ENCODE results near the gene DISP2.
A peak's percentile ranks its signal among the peaks of the same experiment; 100 is the strongest.

DISP2 gene

GRCh38 chr15:40334941-40335795, 22.9 kb upstream of the DISP2 start:
- TF ChIP-seq CTCF (IDR thresholded peaks at IDR 0.05; ENCODE audit: insufficient read depth, low read length, poor library complexity, severe bottlenecking): no peak
- Histone ChIP-seq H3K36me3 (ENCODE audit: control insufficient read depth, insufficient read depth, low read length) (no peaks in the 10 kb centered on the region), H3K4me3 (replicated peaks; ENCODE audit: low read depth, low read length) (no peak overlapping the region), H3K27me3 (replicated peaks; ENCODE audit: control insufficient read depth, insufficient read depth, low read length) (no peaks in the 10 kb centered on the region)
- no peak for DNase-seq (ENCODE audit: extremely low read depth, insufficient read length)

- Histone ChIP-seq H3K36me3 (ENCODE audit: control insufficient read depth, insufficient read depth, low read length) (no peaks in the 10 kb centered on the region), H3K4me3 (replicated peaks; ENCODE audit: low read depth, low read length) (no peak overlapping the region), H3K27me3 (replicated peaks; ENCODE audit: control insufficient read depth, insufficient read depth, low read length) (no peaks in the 10 kb centered on the region)
- DNase-seq (ENCODE audit: extremely low read depth, insufficient read length): no peak
- no peak for TF ChIP-seq CTCF (IDR thresholded peaks at IDR 0.05; ENCODE audit: insufficient read depth, low read length, poor library complexity, severe bottlenecking)
These were observed 21.9 kb upstream of the DISP2 start for GRCh38 chr15:40335938-40336743.

- TF ChIP-seq CTCF (IDR thresholded peaks at IDR 0.05; ENCODE audit: insufficient read depth, low read length, poor library complexity, severe bottlenecking): peak; percentile 73
These were observed 21.3 kb upstream of the DISP2 start for GRCh38 chr15:40336744-40337122.

GRCh38 chr15:40337597-40337996, 20.4 kb upstream of the DISP2 start:
- no peak for DNase-seq (ENCODE audit: extremely low read depth, insufficient read length)
- no peak for TF ChIP-seq CTCF (IDR thresholded peaks at IDR 0.05; ENCODE audit: insufficient read depth, low read length, poor library complexity, severe bottlenecking)
- H3K4me3 ChIP-seq (replicated peaks; ENCODE audit: low read depth, low read length): no peak overlapping the region

More at GRCh38 chr15:40336744-40337122, 21.3 kb upstream of the DISP2 start:
- no peaks in the 10 kb centered on the region for H3K27me3 ChIP-seq (replicated peaks; ENCODE audit: control insufficient read depth, insufficient read depth, low read length)
- H3K36me3 ChIP-seq (ENCODE audit: control insufficient read depth, insufficient read depth, low read length): no peaks in the 10 kb centered on the region
- H3K4me3 ChIP-seq (replicated peaks; ENCODE audit: low read depth, low read length): no peak overlapping the region
- DNase-seq (ENCODE audit: extremely low read depth, insufficient read length): no peak

GRCh38 chr15:40338041-40338657, 19.9 kb upstream of the DISP2 start:
- Histone ChIP-seq H3K27me3 (replicated peaks; ENCODE audit: control insufficient read depth, insufficient read depth, low read length) (no peaks in the 10 kb centered on the region), H3K4me3 (replicated peaks; ENCODE audit: low read depth, low read length) (no peak overlapping the region), H3K36me3 (ENCODE audit: control insufficient read depth, insufficient read depth, low read length) (no peaks in the 10 kb centered on the region)
- peak; percentile 48 for DNase-seq (ENCODE audit: extremely low read depth, insufficient read length)
- peak; percentile 96 for TF ChIP-seq CTCF (IDR thresholded peaks at IDR 0.05; ENCODE audit: insufficient read depth, low read length, poor library complexity, severe bottlenecking)

More at GRCh38 chr15:40337597-40337996, 20.4 kb upstream of the DISP2 start:
- no peaks in the 10 kb centered on the region for H3K36me3 ChIP-seq (ENCODE audit: control insufficient read depth, insufficient read depth, low read length)
- no peaks in the 10 kb centered on the region for H3K27me3 ChIP-seq (replicated peaks; ENCODE audit: control insufficient read depth, insufficient read depth, low read length)

Data from GM06990 (cell line).